GM21737 (cell line): ENCODE results near the gene OXSR1.

Source experiments
- ATAC-seq: cut with Tn5 transposase; IDR thresholded peaks from one replicate; pipeline ENCODE4 v1.9.1; 2021; ENCODE audit warnings: mild to moderate bottlenecking, moderate library complexity; ENCODE audit not compliant: unreplicated experiment

OXSR1 gene

GRCh38 chr3:38297947-38298711 lies 132.8 kb downstream of the OXSR1 start:
- no peak for ATAC-seq
